Measurements from ENCODE around the gene DAD1. TPM values are rescaled to one million over a fixed set of nuclear protein-coding genes. Genes with fewer than 3 reads are reported as not detected.

DAD1 gene
- polyA plus RNA-seq, 1 donor (not counting 4 experiments of a cell fraction or from before 2014, with no cell fraction given), result 351 TPM

- H3K27ac ChIP-seq (ENCODE audit: control insufficient read depth, insufficient read depth, low read length), result no peak overlapping the region
- H3K9me3 ChIP-seq (ENCODE audit: control insufficient read depth, low read depth, low read length), result no peaks in the 10 kb centered on the region
- no peak overlapping the region for H3K4me3 ChIP-seq (ENCODE audit: control insufficient read depth in 2 of 3, extremely low read depth in 1 of 3, insufficient read depth in 2 of 3, low read depth in 1 of 3, low read length in 3 of 3)
- dilution Hi-C loops (cut with MboI; ENCODE audit: extremely low pct_ligation_motif_present, low sequenced_read_pairs), result no loop called here
- DNase-seq (ENCODE audit: low read depth, low spot score) (no peak), FAIRE-seq (no peak)
- no peak overlapping the region for H3K9ac ChIP-seq (ENCODE audit: control insufficient read depth, extremely low read depth, insufficient read depth, low read length)
- TF ChIP-seq EZH2 (IDR thresholded peaks at IDR 0.05; ENCODE audit: low read length) (no peak), CTCF (optimal IDR thresholded peaks at IDR 0.05 in 1 of 3, IDR thresholded peaks at IDR 0.05 in 1 of 3, conservative IDR thresholded peaks at IDR 0.05 in 1 of 3; ENCODE audit: extremely low read depth in 1 of 3, insufficient read depth in 2 of 3, low read length in 3 of 3) (no peak)
- H2AFZ ChIP-seq (ENCODE audit: control insufficient read depth, low read length), result no peak overlapping the region
- H3K4me1 ChIP-seq (ENCODE audit: control insufficient read depth, extremely low read depth, insufficient read depth, low read length), result peaks cover 22% of the 10 kb centered on the region
- no peak overlapping the region for H3K4me2 ChIP-seq (ENCODE audit: control insufficient read depth, extremely low read depth, insufficient read depth, low read depth, low read length)
- H3K79me2 ChIP-seq (ENCODE audit: control insufficient read depth, insufficient read depth, low read length), result no peaks in the 10 kb centered on the region
- H3K9me1 ChIP-seq (ENCODE audit: control insufficient read depth, extremely low read depth, insufficient read depth, low read length), result no peaks in the 10 kb centered on the region
- no peaks in the 10 kb centered on the region for H3K36me3 ChIP-seq (ENCODE audit: control insufficient read depth in 2 of 2, extremely low read depth in 1 of 2, insufficient read depth in 2 of 2, low read length in 2 of 2)
- no peaks in the 10 kb centered on the region for H4K20me1 ChIP-seq (ENCODE audit: control insufficient read depth, extremely low read depth, insufficient read depth, low read length)
- H3K27me3 ChIP-seq (ENCODE audit: control insufficient read depth, extremely low read depth, insufficient read depth, low read length), result no peaks in the 10 kb centered on the region
Observed at GRCh38 chr14:22553445-22553844, 35.6 kb downstream of the DAD1 start.

- Histone ChIP-seq H3K9ac (ENCODE audit: control insufficient read depth, extremely low read depth, insufficient read depth, low read length) (no peak overlapping the region), H3K9me3 (ENCODE audit: control insufficient read depth, low read depth, low read length) (no peaks in the 10 kb centered on the region), H3K36me3 (ENCODE audit: control insufficient read depth in 2 of 2, extremely low read depth in 1 of 2, insufficient read depth in 2 of 2, low read length in 2 of 2) (no peaks in the 10 kb centered on the region), H3K4me1 (ENCODE audit: control insufficient read depth, extremely low read depth, insufficient read depth, low read length) (peaks cover 22% of the 10 kb centered on the region), H2AFZ (ENCODE audit: control insufficient read depth, low read length) (no peak overlapping the region), H3K27ac (ENCODE audit: control insufficient read depth, insufficient read depth, low read length) (no peak overlapping the region), H3K4me2 (ENCODE audit: control insufficient read depth, extremely low read depth, insufficient read depth, low read depth, low read length) (no peak overlapping the region), H3K79me2 (ENCODE audit: control insufficient read depth, insufficient read depth, low read length) (no peaks in the 10 kb centered on the region), H4K20me1 (ENCODE audit: control insufficient read depth, extremely low read depth, insufficient read depth, low read length) (no peaks in the 10 kb centered on the region), H3K27me3 (ENCODE audit: control insufficient read depth, extremely low read depth, insufficient read depth, low read length) (no peaks in the 10 kb centered on the region), H3K4me3 (ENCODE audit: control insufficient read depth in 2 of 3, extremely low read depth in 1 of 3, insufficient read depth in 2 of 3, low read depth in 1 of 3, low read length in 3 of 3) (no peak overlapping the region), H3K9me1 (ENCODE audit: control insufficient read depth, extremely low read depth, insufficient read depth, low read length) (no peaks in the 10 kb centered on the region)
- dilution Hi-C loops (cut with MboI; ENCODE audit: extremely low pct_ligation_motif_present, low sequenced_read_pairs), result no loop called here
- DNase-seq (ENCODE audit: low read depth, low spot score) (no peak), FAIRE-seq (no peak)
- no peak for TF ChIP-seq EZH2 (IDR thresholded peaks at IDR 0.05; ENCODE audit: low read length)
- TF ChIP-seq CTCF (optimal IDR thresholded peaks at IDR 0.05 in 1 of 3, IDR thresholded peaks at IDR 0.05 in 1 of 3, conservative IDR thresholded peaks at IDR 0.05 in 1 of 3; ENCODE audit: extremely low read depth in 1 of 3, insufficient read depth in 2 of 3, low read length in 3 of 3), result no peak
Observed at GRCh38 chr14:22552827-22553076, 36.3 kb downstream of the DAD1 start.

All from keratinocyte (primary cell).